ENCODE data around the gene CST11.

The CST11 gene

DNA sequence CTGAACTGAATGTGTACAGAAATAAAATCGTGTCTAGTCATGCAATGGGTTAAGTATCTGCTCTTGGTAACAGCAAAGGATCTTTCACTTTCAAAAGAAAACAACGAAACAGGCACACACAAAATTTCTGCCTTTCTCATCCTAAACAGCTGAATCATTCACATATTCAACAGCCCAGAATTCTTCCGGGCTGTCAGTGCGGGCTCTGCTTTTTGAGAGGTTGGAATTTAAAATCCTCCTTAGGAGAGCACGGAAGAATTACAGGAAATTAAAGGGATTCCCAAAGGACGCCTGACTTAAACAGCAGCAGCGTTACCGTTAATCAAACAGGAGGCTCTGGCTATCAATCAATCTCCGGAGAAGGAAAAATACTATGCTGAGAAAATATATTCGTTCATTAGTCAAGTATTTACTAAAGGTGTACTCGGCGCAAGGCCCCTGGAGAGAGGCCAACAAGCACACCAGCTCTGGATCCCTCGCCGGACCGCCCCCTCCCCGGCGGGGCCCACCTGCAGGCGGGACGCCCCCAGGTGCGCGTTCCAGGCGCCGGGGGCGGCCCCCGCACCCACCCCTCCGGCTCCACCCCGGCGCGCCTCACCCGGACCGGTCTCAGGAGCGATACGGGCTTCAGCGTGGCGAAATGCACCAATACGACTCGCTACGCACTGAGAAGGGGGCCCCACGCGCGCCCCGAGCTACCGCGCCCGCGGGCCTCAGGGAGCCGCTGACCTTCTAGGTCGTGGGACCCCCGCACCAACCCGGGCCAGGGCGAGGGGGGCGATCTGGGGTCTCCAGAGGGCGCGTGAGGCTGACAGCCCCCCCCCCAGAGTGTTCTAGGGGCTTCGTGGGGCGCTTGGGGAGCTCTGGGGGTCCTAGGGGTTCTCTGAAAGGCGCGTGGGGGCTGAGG, 32.4 kb downstream of the CST11 start:
- DNase-seq (ENCODE audit: low read depth), result peak; percentile 34

DNA sequence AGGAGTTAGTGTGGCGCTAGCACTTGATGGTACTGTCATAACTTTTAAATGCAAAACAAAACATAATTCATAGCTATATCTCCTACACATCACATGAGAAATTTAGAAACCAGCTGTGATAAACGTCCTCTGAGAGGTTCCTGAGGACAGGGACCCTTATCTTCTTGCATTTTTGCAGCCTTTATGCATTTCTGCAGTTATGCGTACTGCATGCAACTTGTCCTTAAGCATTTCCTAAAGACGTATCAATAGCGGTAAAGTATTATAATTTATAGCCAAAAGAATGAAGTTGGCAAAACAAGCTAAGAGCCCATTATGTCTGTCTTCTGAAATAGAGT, 33.0 kb downstream of the CST11 start:
- DNase-seq (ENCODE audit: low read depth), result no peak

DNA sequence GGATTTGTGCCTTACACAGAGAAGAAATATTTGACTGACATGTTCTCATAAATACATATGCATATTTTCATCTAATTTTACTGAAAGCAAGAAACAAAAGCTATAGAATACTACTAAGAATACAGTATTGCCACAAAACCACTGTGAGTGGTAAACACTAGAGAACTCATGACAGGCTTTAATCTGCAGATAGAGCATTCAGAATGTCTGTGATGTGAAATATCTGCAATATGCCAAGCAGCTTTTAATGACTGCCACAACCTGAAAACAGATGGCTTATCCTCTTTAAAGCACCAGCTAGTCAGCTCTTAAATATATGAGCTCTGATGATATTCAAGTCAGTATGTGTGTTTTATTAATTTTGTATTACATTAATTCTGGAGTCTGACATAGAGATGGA, 34.8 kb downstream of the CST11 start:
- no peak for DNase-seq (ENCODE audit: low read depth)

DNA sequence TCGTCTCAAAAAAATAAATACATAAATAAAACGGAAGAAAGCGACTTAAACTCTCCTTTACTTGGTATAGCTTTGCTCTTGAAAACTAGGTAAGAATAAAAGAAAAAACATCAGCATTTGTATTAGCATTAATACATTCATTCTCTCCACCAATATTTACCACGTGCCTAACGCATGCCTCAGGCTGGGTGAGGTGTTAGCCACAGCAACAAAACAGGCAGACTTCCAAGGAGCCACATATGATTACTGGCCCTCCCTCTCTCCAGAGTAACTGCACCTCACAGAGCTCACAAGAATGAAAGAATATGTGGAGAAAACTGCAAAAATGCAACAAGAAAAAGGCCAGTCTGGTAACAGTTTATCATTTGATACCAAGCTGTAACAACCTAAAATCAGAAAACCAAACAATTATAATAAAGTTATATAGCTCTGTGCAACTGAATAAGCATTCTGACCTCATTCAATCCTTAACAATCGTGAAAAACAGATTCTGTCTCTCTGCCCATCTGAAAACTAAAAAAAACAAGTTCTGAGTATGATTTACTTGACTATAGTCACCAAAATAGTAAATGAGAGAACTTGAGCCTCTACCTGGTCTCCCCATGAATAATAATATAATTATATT, 36.6 kb downstream of the CST11 start:
- no peak for DNase-seq (ENCODE audit: low read depth)

DNA sequence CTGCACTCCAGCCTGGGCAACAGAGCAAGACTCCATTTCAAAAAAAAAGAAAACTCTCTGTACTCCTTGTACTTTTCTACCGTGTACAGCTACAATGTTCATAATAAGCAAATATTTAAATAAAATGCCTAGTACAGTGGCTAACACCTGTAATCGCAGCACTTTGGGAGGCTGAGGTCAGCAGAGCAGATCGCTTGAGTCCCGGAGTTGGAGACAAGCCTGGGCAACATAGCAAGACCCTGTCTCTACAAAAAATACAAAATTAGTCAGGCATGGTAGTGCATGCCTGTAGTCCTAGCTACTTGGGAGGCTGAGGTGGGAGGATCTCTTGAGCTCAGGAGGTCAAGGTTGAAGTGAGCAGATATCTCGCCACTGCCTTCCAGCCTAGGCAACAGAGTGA, 37.1 kb downstream of the CST11 start:
- no peak for DNase-seq (ENCODE audit: low read depth)

DNA sequence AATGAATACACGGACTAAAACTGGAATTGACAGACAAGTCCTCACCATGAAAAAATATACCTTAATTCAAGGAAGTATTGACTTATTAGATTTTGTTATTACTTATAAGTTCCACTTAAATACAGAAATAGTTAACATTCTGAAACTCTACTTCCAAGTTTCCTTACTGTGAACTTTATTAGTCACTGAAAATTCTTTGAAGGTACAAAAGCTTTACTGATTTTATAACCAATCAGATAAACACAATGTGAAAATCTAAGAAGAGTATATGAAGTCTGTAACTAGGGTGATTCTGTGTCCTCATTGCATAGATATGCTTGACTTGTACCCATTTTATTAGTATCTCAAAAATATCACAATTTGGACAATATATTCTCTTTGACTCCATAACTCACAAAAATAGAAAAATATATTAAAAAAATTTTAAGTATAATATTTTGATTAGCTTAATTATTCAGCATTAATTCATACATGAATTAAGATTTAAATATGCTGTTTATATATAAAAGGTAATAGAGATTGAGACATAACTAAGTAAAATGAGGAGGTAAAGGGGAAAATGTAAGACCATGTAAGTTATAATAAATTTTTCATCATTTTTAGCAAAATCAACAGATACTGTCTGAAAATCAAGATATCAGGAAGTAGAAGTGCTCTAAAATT, 38.0 kb downstream of the CST11 start:
- DNase-seq (ENCODE audit: low read depth), result no peak

DNA sequence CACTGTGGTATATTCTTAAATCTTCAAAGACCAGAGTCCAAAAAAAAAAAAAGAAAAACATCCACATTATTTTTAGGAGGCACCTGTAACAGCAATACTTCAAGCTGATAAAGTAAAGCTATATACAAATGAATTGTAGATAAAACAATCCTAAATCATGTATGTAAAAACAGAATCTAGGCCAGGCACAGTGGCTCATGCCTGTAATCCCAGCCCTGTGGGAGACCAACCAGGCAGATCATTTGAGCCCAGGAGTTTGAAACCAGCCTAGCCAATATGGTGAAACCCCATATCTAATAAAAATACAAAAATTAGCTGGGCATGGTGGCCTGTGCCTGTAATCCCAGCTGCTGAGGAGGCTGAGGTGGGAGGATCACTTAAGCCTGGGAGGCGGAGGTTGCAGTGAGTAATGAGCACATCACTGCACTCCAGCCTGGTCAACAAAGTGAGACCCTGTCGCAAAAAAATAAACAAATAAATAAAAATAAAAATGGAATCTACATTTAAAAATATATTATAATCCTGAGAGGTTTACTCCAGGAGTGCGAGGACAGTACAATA, 38.7 kb downstream of the CST11 start:
- no peak for DNase-seq (ENCODE audit: low read depth)

DNA sequence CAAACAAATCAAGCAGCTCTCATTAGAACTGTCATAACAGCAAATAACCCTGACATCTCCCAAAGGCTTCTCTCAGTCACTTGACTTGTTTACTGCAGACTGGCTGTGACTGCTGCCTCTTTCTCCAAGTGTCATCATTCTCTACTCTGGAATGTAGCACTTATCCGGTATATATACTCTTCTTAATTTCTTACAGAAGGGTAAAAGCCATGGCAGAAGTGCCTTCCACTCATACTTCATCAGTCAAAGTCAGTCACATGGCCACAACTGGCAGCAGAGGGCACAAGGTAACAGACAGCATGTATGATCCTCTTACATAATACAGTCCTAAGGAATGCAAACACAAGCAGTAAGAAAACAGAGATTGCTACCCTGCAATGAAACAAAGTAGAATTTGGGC, 40.6 kb downstream of the CST11 start:
- no peak for DNase-seq (ENCODE audit: low read depth)

DNA sequence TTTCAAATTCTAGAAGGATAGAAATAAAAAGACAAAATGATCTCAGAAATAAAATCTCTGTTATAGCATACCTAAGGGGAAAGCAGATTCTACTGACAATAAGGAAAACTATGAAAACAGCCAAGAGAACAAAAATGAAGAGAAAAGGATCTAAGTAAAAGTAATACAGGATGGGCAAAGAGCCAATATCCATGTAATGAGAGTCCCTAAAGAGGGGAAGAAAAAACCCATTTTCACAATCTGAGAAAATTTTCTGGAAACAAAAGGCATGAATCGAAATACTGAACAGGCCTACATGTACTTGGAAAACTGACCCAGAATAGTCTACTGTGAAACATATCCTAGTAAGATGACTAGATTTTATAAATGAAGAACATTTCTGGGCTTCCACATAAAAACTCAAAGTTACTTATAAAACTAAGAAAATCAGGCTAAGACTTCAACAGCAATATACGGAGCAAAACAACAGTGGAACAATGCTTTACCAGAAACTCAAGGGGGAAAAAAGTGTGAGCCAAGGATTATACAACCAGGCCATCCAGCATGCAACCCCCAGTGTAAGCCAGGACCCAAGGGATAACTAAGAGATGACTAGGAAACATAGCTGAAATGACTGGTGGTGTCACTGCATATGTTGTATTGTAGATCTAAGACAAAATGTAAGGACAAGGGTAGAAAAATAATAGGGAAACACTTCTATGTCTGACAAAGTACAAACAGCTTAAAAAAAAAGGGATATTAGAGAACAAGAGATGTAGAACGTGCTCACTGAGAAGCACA, 41.6 kb downstream of the CST11 start:
- no peak for DNase-seq (ENCODE audit: low read depth)

DNA sequence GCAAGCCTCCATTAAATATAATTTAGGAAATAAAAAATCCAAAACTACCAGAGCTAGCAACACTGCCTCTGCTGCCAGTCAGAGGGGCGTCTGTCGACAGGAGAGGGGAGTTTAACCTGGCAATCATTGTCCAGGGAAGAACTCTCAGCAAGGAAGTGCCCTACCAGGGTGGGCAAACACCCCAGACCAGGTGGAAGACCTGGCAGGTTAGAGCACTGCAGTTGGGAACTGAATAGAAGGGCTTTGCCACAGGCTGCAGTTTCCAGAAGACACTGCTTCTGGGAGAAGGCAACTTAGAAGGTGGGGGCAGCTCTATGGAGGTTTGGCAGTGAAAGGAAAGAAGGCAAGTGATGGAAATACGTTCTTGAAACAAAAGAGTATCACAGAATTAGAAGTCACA, 42.9 kb downstream of the CST11 start:
- DNase-seq (ENCODE audit: low read depth), result no peak

DNA sequence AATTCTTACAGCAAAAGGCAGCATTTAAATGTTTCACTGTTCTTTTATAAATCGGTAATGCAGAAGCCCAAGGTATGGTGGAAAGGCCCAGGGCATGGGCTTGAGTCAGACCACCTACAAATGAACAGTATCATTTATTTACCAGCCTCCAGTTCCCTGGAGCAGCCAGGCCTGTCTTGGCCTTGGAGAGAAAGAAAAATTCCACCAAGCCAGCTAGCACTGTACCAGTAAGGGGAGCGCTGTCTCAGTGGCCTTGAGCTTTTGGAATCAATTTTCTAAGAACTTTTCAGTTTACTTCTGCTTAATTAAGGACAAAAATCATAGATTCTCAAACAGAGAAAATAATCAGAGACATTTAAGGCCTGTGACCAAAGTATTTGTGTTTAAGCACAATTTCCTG, 43.7 kb downstream of the CST11 start:
- no peak for DNase-seq (ENCODE audit: low read depth)

DNA sequence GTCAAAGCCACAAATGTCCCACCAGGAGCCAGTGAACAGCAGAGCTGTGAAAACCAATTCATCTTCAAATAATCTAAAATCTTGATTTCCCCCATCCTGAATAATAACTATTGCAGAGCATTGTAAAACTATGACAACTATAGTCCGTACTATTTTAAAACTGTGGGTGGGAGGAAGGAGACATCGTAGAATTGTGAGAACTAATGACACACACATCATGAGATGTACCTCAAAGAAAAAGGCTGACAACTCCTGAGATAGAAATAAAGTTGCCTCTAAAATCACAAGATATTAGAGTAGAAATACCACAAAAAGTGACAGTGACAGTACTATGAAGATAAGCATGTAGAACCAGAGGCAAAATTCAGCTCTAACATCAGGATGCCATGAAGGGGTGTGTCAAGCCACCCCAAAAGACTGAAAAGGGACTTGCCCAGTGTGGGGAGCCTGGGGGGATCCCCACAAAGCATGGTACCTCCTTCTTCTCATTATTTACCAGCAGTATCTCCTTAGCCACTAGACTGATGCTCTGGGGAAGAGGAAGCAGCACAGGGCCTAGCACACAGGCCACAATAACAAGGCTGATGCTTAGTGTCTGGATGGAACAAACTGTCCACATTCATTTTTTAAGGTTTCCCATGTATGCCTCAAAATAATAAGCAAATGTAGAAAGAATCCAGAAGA, 44.8 kb downstream of the CST11 start:
- DNase-seq (ENCODE audit: low read depth), result no peak

DNA sequence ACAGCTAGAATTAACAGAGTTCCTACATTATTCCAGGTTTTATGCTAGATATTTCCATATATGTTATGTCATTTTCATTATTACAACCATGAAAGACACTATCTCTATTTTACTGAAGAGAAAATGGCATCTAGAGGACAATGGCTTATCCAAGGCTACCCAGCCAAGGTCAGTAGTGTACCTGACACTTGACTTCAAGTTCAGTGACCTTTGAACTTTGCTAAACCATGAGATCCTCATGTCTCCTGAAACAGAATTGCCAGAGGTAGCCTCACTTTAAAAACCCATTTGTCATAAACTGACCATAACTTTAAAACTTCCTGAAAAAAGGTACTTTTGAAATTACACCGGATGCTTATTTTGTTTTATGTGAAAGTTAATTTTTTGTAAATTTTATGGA, 45.8 kb downstream of the CST11 start:
- DNase-seq (ENCODE audit: low read depth), result no peak

DNA sequence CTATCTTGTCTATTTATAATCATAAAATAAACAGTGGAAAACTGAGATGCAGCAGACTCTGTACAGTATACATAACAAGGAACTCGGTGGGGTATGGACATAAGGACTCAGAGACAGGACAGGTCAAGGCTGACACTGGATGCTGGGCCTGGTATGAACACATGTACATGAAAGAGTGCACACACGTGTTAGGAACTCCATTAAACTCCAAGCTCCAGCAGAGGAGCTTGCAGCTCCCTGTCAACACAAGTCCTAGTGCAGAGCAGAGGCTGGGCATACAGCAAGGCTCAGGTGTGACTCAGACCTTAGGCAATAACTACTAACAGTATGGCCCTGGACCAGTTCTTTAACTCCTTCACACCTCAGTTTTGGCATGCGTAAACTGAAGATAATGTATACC, 48.5 kb downstream of the CST11 start:
- no peak for DNase-seq (ENCODE audit: low read depth)

DNA sequence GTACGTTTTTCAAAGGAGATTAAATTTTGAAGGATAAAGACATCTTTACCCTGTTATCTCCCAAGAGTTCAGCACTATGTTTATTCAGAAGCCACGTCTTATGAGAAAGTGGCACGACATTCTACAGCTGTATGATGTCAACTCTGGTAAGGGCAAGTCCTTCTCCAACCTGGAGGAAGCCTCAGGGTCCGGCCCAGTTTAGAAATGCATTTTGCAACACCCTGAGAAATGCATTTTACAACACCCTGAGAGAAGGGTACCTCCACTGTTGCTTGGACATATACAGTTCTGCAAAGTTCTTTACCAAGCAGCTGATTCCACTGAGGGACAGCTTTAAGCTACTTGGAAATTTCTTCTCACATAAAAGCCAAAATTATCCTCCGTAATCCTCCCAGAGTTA, 48.9 kb downstream of the CST11 start:
- DNase-seq (ENCODE audit: low read depth), result no peak

DNA sequence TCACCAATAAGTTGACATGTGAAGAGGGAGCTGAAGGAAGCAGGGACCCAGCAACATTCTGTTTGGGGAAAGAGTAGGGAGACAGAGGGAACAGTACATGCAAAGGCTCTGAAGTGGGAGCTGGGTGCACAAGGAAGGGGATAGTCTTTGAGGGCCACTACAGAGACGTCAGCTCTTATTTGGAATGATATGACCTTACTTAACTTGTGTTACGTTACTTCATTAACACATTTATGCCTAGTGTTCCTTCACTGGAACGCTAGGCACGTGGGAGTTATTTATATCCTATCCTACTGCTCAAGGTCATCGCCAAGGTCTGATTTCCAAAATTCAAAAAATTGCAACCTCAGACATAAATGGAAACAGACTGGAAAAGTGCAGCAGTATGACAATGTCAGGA, 51.6 kb downstream of the CST11 start:
- no peak for DNase-seq (ENCODE audit: low read depth)

Measured in activated T-helper 1 cell treated with Interleukin-2 at 50 U/mL for 16 hours (primary cell).